ENCODE measurements around the gene SCCPDH. TPM values are rescaled to one million over a fixed set of nuclear protein-coding genes. Genes with fewer than 3 reads are reported as not detected.

The SCCPDH gene
- total and polyA plus RNA-seq, 2 donors (not counting 3 experiments of a cell fraction or from before 2014, with no cell fraction given) = 24.4 to 37.5 TPM

- no peak for DNase-seq (ENCODE audit: low read depth, low spot score)
- CTCF ChIA-PET = interaction anchor here (0.6 kb wide), 1 partner anchor 90 kb away, joined by 3 read pairs; no protein-coding TSS in a partner anchor
Observed at GRCh38 chr1:246760422-246761347, 36.5 kb downstream of the SCCPDH start.

More at GRCh38 chr1:246760422-246761347, 36.5 kb downstream of the SCCPDH start:
- Histone ChIP-seq H3K27me3 (ENCODE audit: control insufficient read depth in 2 of 2, insufficient read depth in 2 of 2, low read length in 2 of 2) (no peaks in the 10 kb centered on the region), H2AFZ (ENCODE audit: low read depth, low read length) (no peak overlapping the region), H3K79me2 (ENCODE audit: control insufficient read depth, insufficient read depth, low read length) (no peaks in the 10 kb centered on the region), H3K4me1 (ENCODE audit: control insufficient read depth, extremely low read depth, insufficient read depth, low read length) (no peaks in the 10 kb centered on the region), H3K9me1 (replicated peaks; ENCODE audit: control insufficient read depth, extremely low read depth, insufficient read depth, low read length) (no peaks in the 10 kb centered on the region), H3K36me3 (ENCODE audit: control insufficient read depth in 2 of 2, extremely low read depth in 1 of 2, insufficient read depth in 2 of 2, low read length in 2 of 2) (peaks cover 6% of the 10 kb centered on the region in 2 experiments), H3K4me2 (ENCODE audit: insufficient read depth, low read length) (no peak overlapping the region), H3K9ac (replicated peaks; ENCODE audit: extremely low read depth, insufficient read depth, low read length) (no peak overlapping the region), H3K27ac (ENCODE audit: insufficient read depth, low read depth, low read length) (no peak overlapping the region), H3K4me3 (replicated peaks in 1 of 3; ENCODE audit: insufficient read depth in 1 of 3, low read depth in 1 of 3, low read length in 3 of 3) (no peak overlapping the region), H4K20me1 (replicated peaks; ENCODE audit: control insufficient read depth, extremely low read depth, insufficient read depth, low read length) (no peaks in the 10 kb centered on the region), H3K9me3 (replicated peaks; ENCODE audit: control insufficient read depth, insufficient read depth, low read length) (no peaks in the 10 kb centered on the region)
- POLR2A ChIA-PET = no interaction called here
- dilution Hi-C loops (cut with MboI; ENCODE audit: extremely low pct_ligation_motif_present, low sequenced_read_pairs) = no loop called here
- no TSS peak for BruUV-seq (replicated peaks)
- TF ChIP-seq CTCF (IDR thresholded peaks at IDR 0.05; ENCODE audit: extremely low read depth in 1 of 2, insufficient read depth in 1 of 2, low read depth in 1 of 2, low read length in 2 of 2) (no peak), POLR2A (IDR thresholded peaks at IDR 0.05; ENCODE audit: low read depth, low read length) (no peak), MAX (IDR thresholded peaks at IDR 0.05; ENCODE audit: insufficient read depth, insufficient read length) (no peak), GATA2 (IDR thresholded peaks at IDR 0.05; ENCODE audit: insufficient read depth, insufficient read length, low read depth, low read length) (no peak), EZH2 (IDR thresholded peaks at IDR 0.05; ENCODE audit: borderline replicate concordance, low read depth, low read length, severe bottlenecking) (no peak), JUN (IDR thresholded peaks at IDR 0.05; ENCODE audit: borderline replicate concordance, insufficient read depth, insufficient read length, low read depth) (no peak), POLR2AphosphoS5 (IDR thresholded peaks at IDR 0.05; ENCODE audit: insufficient read depth, low read depth, low read length) (no peak), MYC (IDR thresholded peaks at IDR 0.05; ENCODE audit: low read depth, low read length) (no peak), FOS (IDR thresholded peaks at IDR 0.05; ENCODE audit: borderline replicate concordance, insufficient read depth, low read length) (no peak)
- FAIRE-seq = no peak
- intact Hi-C loops (cut with micrococcal nuclease) = no loop called here
